GM18519 (cell line): ENCODE results near the gene HBE1.

Experiments
- ATAC-seq: cut with Tn5 transposase; IDR thresholded peaks from one replicate; pipeline ENCODE4 v1.9.1; 2021; ENCODE audit warnings: mild to moderate bottlenecking, moderate library complexity; ENCODE audit not compliant: unreplicated experiment, low FRiP score

Gene HBE1

GRCh38 chr11:5286351-5286750 is 16.6 kb upstream of the HBE1 start:
- ATAC-seq, result no peak

- ATAC-seq, result no peak
Measured at GRCh38 chr11:5285703-5286340, 16.1 kb upstream of the HBE1 start.

GRCh38 chr11:5284637-5285036 is 14.9 kb upstream of the HBE1 start:
- ATAC-seq, result no peak

DNA sequence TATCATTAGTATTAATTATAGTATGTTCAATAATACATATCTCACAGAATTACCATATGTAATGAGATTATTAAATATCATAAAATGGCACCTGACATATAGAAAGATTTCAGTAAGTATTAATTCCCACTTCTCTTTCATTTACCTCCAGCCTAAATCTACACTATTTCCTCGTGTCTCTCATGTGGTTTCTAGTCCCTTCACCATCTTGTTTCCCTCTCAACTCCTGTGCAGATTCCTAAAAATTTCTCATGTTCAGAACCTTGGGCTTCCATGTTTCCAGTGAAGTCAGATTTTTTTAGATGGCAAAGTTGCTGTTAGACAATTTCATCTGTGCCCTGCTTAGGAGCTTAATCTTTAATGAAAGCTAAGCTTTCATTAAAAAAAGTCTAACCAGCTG is 14.1 kb upstream of the HBE1 start:
- no peak for ATAC-seq

GRCh38 chr11:5283086-5283485 is 13.3 kb upstream of the HBE1 start:
- ATAC-seq, result no peak

DNA sequence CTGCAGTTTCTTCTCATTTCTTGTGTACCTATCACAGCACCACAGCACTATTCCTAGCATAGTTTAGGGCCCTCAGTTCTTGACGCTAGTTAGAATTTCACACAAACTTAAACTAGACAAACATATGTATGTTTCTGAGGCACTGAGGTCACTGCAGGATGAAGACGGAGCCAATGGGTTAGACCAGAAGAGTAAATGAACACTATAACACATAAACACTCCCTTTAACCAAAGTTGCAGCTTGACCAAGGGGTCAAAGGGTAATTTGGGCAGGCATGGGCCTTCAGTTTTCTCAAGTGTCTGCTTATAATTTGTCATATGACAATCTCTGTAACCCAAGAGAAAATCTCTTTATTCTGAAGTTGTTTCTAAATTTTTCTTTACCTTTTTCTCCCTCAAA is 12.9 kb upstream of the HBE1 start:
- no peak for ATAC-seq

DNA sequence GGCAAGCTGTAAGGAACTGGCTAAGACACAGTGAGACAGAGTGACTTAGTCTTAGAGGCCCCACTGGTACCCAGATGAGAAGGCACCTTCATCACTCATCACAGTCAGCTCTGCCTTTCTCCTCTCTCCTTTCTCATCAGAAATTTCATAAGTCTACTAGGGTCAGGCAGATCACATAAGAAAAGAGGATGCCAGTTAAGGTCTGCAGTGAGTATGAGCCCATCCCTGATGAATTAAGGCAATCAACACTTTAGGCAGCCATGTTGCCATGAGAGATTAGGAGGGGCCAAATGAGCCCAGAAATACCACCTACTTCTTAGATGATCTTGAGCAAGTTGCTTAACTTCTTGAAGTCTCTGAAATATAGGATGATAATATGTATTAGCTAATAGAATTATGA is 11.9 kb upstream of the HBE1 start:
- no peak for ATAC-seq

DNA sequence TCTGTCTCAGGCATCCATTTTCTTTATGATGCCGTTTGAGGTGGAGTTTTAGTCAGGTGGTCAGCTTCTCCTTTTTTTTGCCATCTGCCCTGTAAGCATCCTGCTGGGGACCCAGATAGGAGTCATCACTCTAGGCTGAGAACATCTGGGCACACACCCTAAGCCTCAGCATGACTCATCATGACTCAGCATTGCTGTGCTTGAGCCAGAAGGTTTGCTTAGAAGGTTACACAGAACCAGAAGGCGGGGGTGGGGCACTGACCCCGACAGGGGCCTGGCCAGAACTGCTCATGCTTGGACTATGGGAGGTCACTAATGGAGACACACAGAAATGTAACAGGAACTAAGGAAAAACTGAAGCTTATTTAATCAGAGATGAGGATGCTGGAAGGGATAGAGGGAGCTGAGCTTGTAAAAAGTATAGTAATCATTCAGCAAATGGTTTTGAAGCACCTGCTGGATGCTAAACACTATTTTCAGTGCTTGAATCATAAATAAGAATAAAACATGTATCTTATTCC is 10.9 kb upstream of the HBE1 start:
- ATAC-seq, result peak; percentile 93

DNA sequence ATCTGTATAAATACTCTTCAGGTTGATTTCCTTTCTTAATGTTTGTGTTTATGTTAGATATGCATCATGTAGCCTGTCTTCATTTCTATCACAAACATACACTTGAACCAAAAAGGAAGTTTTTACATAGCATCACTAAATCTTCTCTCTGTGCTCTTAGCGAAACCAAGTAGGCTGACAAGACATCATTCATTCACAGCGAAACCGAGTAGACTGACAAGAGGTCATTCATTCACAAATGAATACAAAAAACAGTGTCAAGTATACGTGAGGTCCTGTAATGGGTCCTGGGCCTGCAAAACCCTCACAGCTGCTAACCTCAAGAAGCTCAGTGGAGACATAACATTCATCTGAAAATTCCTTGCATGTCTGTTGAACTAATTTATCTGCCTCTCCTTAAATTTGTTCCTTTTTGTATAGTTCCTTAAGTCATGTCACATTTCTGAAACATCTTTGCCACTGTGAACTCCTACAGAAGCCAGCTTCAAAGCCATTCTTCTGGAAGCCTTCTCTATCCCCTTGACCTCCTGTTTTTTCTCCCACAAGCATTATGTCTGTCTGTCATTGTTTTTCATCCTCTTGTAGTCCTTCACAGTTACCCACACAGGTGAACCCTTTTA is 9.8 kb upstream of the HBE1 start:
- ATAC-seq, result no peak

DNA sequence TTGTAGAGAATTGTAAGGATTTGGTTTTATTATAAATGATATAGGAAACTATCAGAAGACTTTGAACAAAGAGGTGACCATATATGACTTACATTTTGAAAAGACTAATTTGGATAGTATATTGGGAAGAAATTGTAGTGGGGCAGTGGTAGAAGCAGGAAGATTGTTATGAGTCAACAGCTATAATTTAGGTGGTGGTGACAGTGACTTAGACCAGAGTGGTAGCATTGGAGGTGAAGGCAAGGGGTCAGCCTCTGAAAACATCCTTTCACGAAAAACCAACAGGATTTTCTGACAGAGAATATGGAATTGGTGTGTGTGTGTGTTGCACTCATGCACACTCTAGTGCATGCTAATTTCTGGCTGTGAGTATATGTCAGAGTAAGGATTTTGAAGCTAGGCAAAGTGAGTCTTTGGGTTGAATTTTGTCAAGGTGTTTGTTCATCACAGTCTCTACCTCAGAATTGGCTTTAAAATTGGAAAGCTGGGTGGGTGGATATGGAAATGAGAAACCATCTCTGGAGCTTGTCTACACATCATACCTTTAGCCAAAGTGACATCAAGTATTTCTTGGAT is 8.2 kb upstream of the HBE1 start:
- peak; percentile 40 for ATAC-seq

- no peak for ATAC-seq
Measured at GRCh38 chr11:5276697-5277096, 7.0 kb upstream of the HBE1 start.

- no peak for ATAC-seq
Measured at GRCh38 chr11:5275369-5276110, 5.8 kb upstream of the HBE1 start.

GRCh38 chr11:5274395-5274794 is 4.7 kb upstream of the HBE1 start:
- ATAC-seq, result no peak

- no peak for ATAC-seq
Measured at GRCh38 chr11:5272395-5273017, 2.8 kb upstream of the HBE1 start.

DNA sequence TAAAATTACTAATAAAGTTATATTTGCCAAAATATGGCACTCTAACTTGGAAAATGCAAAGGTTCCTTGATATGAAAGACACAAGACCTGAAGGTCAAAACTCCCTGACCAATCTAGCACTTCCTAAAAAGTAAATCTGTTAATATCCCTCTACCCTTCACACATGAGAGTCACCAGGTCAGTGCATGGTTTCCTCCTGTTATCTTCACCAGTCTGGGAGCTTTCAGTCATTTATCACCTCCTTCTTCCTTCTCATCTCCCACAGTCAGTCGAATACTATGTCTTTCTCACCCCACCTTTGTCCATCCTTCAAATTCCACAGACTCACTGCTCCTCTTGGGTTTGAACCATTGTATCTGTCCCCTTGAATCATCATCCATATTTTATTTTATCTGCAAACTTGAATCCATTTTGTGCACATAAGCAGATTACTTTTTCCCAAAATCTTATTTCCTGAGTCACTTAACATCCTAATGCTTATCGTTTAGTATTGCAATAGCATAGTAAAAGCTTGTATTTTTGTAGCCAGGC is 2.6 kb downstream of the HBE1 start:
- no peak for ATAC-seq

GRCh38 chr11:5266609-5267008 is 3.1 kb downstream of the HBE1 start:
- ATAC-seq, result no peak

- no peak for ATAC-seq
Measured at GRCh38 chr11:5265832-5266231, 3.9 kb downstream of the HBE1 start.

GRCh38 chr11:5258543-5259262 is 11.0 kb downstream of the HBE1 start:
- ATAC-seq, result no peak

- no peak for ATAC-seq
Measured at GRCh38 chr11:5257296-5257695, 12.4 kb downstream of the HBE1 start.
